Measurements from ENCODE around the gene HOXB8. TPM values are rescaled to one million over a fixed set of nuclear protein-coding genes. Genes with fewer than 3 reads are reported as not detected.

HOXB8 gene
- total RNA-seq, 4 donors from 2014 or later = 1.8 to 21.3 (median 8.9) TPM

DNA sequence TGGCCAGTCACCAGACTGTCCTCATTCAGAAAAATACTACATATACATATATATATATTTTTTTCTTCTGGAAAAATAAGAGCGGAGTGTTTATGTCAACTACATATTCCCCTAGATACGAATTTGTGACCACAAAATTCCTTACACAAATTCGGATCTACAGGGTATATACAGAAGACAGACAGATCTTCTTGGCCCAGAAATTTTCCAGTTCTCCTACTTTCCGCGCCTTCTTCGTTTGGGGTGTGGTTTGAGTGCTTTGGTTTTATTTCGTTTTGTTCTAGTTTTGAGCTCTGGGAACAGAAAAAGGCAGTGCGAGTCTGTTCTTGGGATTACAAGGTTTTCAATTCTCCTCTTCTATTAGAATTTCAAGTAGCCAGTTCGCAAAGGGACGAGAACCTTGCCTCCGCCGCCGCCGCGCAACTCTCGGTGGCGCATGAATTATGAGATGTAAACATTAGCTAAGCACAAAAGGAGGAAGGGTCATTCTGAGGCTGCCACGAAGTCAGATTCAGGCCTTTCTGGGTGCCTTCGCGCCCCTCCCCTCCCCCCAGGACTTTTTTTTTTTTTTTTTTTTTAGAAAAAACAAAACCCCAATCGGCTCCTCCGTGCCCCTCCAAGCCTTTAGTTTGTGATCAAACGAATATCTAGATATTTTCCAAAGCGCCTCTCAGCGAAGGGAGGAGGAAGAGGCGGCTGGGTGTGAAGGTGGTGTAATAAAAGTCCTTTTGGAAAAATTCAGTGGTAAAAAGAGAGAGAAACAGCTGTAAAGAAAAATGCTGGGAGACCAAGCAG is 35.1 kb downstream of the HOXB8 start:
- Histone ChIP-seq H3K36me3 (no peaks in the 10 kb centered on the region), H3K9me3 (no peaks in the 10 kb centered on the region), H3K4me1 (peaks cover 21 to 89% (median 79%) of the 10 kb centered on the region in 4 donors), H3K27me3 (peaks cover 9% of the 10 kb centered on the region), H3K4me3 (peak overlapping the region in 3 of 4 donors; percentile 4 to 47 (median 45)), H3K27ac (peak overlapping the region; percentile 89 to 95 (median 92))
- in situ Hi-C loops (cut with MboI; ENCODE audit: low pct_ligation_motif_present in 1 of 4, low pct_unique_long_range_greater_than_20kb in 1 of 4, low sequenced_read_pairs in 3 of 4) (no loop called here), intact Hi-C loops (cut with DNase I; ENCODE audit: low total_unique reads) (loop anchor here (5.0 kb wide), 1 partner anchor 38 kb away; no protein-coding TSS in a partner anchor)
- WGBS, 2 donors (ENCODE audit: low coverage in 1 of 2) = 13 to 22% methylated on average over 6 to 26 of the region's 26 CpGs
- peak in 2 of 3 donors; percentile 21 to 26 for TF ChIP-seq POLR2AphosphoS5 (IDR thresholded peaks at IDR 0.05)
- TF ChIP-seq, protein P1, sequence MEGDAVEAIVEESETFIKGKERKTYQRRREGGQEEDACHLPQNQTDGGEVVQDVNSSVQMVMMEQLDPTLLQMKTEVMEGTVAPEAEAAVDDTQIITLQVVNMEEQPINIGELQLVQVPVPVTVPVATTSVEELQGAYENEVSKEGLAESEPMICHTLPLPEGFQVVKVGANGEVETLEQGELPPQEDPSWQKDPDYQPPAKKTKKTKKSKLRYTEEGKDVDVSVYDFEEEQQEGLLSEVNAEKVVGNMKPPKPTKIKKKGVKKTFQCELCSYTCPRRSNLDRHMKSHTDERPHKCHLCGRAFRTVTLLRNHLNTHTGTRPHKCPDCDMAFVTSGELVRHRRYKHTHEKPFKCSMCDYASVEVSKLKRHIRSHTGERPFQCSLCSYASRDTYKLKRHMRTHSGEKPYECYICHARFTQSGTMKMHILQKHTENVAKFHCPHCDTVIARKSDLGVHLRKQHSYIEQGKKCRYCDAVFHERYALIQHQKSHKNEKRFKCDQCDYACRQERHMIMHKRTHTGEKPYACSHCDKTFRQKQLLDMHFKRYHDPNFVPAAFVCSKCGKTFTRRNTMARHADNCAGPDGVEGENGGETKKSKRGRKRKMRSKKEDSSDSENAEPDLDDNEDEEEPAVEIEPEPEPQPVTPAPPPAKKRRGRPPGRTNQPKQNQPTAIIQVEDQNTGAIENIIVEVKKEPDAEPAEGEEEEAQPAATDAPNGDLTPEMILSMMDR (IDR thresholded peaks at IDR 0.05) = no peak
- no peak for DNase-seq

DNA sequence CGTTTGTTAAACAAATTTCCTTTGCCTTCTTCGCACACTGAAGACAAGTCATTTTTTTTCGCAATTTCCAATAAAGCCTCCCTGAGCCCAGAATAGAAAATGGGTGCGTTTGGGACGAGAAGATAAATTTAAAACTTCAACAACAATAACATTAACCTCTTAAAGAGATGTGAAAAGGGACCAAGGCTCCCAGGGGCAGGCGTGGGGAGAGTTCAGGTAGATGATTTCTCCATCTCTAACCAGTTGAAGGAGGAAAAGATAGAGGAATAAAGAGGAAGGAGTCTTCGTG is 35.7 kb downstream of the HOXB8 start:
- H3K36me3 ChIP-seq = no peaks in the 10 kb centered on the region
- TF ChIP-seq POLR2AphosphoS5 (IDR thresholded peaks at IDR 0.05) = no peak
- no peak for TF ChIP-seq EP300 (IDR thresholded peaks at IDR 0.05; ENCODE audit: low read depth)
- TF ChIP-seq, protein P1 (IDR thresholded peaks at IDR 0.05) = no peak
- TF ChIP-seq POLR2A (IDR thresholded peaks at IDR 0.05) = no peak
- H3K9me3 ChIP-seq = no peaks in the 10 kb centered on the region
- 23 to 28% methylated on average over 7 of the region's 7 CpGs for WGBS, 2 donors (ENCODE audit: low coverage in 1 of 2)
- H3K27me3 ChIP-seq = peaks cover 9% of the 10 kb centered on the region
- H3K4me3 ChIP-seq = peak overlapping the region in 3 of 4 donors; percentile 4 to 47 (median 45)
- H3K4me1 ChIP-seq = peaks cover 26 to 89% (median 78%) of the 10 kb centered on the region in 4 donors
- DNase-seq = no peak
- intact Hi-C loops (cut with DNase I; ENCODE audit: low total_unique reads) (loop anchor here (5.0 kb wide), 1 partner anchor 37 kb away; no protein-coding TSS in a partner anchor), in situ Hi-C loops (cut with MboI; ENCODE audit: low pct_ligation_motif_present in 1 of 4, low pct_unique_long_range_greater_than_20kb in 1 of 4, low sequenced_read_pairs in 3 of 4) (no loop called here)
- H3K27ac ChIP-seq = peak overlapping the region; percentile 89 to 95 (median 92)

DNA sequence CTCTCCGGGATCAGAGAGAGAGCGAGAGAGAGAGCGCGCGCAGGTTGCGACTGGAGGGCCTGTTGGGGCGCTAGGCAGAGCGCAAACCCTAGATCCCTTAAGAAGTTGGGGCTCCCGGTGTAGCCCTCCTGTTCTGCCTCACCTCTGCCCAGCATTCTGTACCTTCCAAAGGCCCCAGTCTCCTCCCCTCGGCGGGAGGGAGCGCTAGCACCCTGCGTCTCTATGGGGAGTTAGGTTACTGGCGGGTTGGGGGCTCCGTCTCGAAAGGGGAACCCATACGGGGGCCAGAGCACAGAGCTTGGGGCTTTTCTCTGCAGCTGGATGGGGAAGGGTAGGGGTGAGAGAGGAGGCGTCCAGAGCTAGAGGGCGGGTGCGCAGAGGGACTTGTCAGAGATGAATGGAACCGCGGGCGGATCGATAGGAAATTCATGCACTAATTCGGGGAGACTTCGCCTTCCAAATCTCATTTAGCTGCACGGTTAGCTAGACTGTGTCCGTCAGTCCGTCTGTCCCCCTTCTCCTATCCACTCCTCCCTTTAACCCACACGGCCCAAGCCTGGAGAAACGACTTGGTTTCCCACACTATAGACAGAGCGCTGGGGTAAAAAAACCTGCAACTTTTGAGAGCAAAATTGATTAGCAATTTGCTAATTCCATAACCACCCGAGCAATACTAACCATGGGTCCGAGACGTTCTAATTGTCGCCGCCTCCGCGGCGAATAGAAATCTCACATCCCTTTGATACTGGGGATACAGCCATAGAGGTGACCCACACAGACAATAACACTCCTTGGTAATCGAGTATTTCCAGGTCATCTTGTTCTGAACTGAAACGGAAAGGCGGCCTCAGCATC is 36.2 kb downstream of the HOXB8 start:
- WGBS, 2 donors (ENCODE audit: low coverage in 1 of 2) = 34% methylated on average over 5 to 43 of the region's 43 CpGs
- no peaks in the 10 kb centered on the region for H3K9me3 ChIP-seq
- no peak for DNase-seq
- peaks cover 9% of the 10 kb centered on the region for H3K27me3 ChIP-seq
- H3K4me1 ChIP-seq = peaks cover 21 to 86% (median 73%) of the 10 kb centered on the region in 4 donors
- peak overlapping the region; percentile 38 to 54 (median 46) for H3K4me3 ChIP-seq
- peak overlapping the region; percentile 89 to 95 (median 92) for H3K27ac ChIP-seq
- in situ Hi-C loops (cut with MboI; ENCODE audit: low pct_ligation_motif_present in 1 of 4, low pct_unique_long_range_greater_than_20kb in 1 of 4, low sequenced_read_pairs in 3 of 4) (no loop called here), intact Hi-C loops (cut with DNase I; ENCODE audit: low total_unique reads) (loop anchor here (5.0 kb wide), 1 partner anchor 37 kb away; no protein-coding TSS in a partner anchor)
- TF ChIP-seq POLR2A (IDR thresholded peaks at IDR 0.05) = no peak
- TF ChIP-seq, protein P1 (IDR thresholded peaks at IDR 0.05) = no peak
- TF ChIP-seq EP300 (IDR thresholded peaks at IDR 0.05; ENCODE audit: low read depth) = no peak
- no peaks in the 10 kb centered on the region for H3K36me3 ChIP-seq
